Thyroid gland (tissue), 4 donors: ENCODE measurements around the gene SVIL. TPM values are rescaled to one million over a fixed set of nuclear protein-coding genes. Genes with fewer than 3 reads are reported as not detected.
"Not testable (repeated sequence)": the region's sequence is repeated elsewhere in the genome, so short reads cannot be mapped to it uniquely, and the experiment has no call there.

Experiments
- DNase-seq, 2 donors: peaks; one replicate each; pipeline ENCODE4 v3.0.0-alpha.2; 2019
- H3K27ac ChIP-seq, 3 donors: fragments of 200-600 bp; sonication (generic); 1 replicate in 2 of 3; 2 replicates in 1 of 3; pipeline ENCODE4 v1.5.1; 2016 to 2019; ENCODE audit warnings: mild to moderate bottlenecking in 1 of 3, moderate library complexity in 1 of 3
- H3K27me3 ChIP-seq: fragments of 200-600 bp; sonication (generic); one replicate; pipeline ENCODE4 v1.5.1; 2019
- H3K36me3 ChIP-seq, 2 donors: fragments of 200-600 bp; sonication (generic); one replicate each; pipeline ENCODE4 v1.5.1; 2016 to 2019
- H3K4me1 ChIP-seq, 2 donors: fragments of 200-600 bp; sonication (generic); one replicate each; pipeline ENCODE4 v1.5.1; 2017 to 2019
- H3K4me3 ChIP-seq, 3 donors: fragments of 200-600 bp; sonication (generic); replicated peaks in 1 of 3; 1 replicate in 2 of 3; 2 replicates in 1 of 3; pipeline ENCODE4 v1.5.1; 2016; ENCODE audit warnings: mild to moderate bottlenecking in 1 of 3
- H3K9me3 ChIP-seq: fragments of 200-600 bp; sonication (generic); one replicate; pipeline ENCODE4 v1.5.1; 2017
- POLR2A ChIP-seq, 2 donors: fragments of 450-650 bp; IDR thresholded peaks; one replicate each; pipeline ENCODE4 v1.6.1; 2017; ENCODE audit warnings: antibody characterized with exemption in 2 of 2, mild to moderate bottlenecking in 2 of 2, moderate library complexity in 1 of 2
- WGBS, 2 donors: methylation state at CpG; one replicate each; pipeline ENCODE4 v1.1.5; 2017; 5-methylcytosine and 5-hydroxymethylcytosine counted together
- intact Hi-C: fragments of 100-400 bp; cut with DNase I; formaldehyde crosslinking; loops from one replicate; pipeline ENCODE4 v1.15.1; 2023
- total RNA-seq, 4 donors: library from RNA; depleted of rRNA; stranded (reverse); fragments of >200 nt; gene quantifications; one replicate each; pipeline ENCODE4 v1.2.3, GENCODE V29; 2016
- TF ChIP-seq, protein P1 (sequence below), 6 experiments: fragments of 200-600 bp in 3 of 6; fragments of 450-650 bp in 3 of 6; sonication (generic) in 3 of 6; IDR thresholded peaks; one replicate each; pipeline ENCODE4 v1.5.1; 2016 to 2019; ENCODE audit warnings: antibody characterized with exemption in 6 of 6, mild to moderate bottlenecking in 2 of 6, inconsistent platforms in 1 of 6, moderate library complexity in 1 of 6

SVIL gene
- total RNA-seq, 4 donors from 2014 or later: 59.9 to 211 (median 134) TPM

DNA sequence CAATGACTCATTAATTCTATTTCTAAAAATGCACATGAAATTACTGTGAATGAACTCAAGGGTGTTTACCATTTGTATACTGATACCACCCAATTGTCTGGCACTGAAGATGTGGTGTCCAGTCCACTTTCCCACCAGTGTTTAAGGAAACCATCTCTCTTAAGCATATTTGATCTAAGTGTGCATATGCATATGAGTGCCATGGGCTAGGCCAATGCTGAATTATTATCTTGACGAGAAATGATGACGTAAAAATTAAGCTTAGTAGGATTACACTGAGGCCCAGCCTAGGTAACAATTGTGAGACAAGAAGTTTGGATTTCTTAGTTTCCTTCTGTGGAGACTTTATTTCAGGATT lies 59.7 kb downstream of the SVIL start:
- Histone ChIP-seq H3K9me3 (no peaks in the 10 kb centered on the region), H3K4me1 (no peaks in the 10 kb centered on the region), H3K27ac (no peak overlapping the region), H3K27me3 (no peaks in the 10 kb centered on the region), H3K36me3 (no peaks in the 10 kb centered on the region), H3K4me3 (no peak overlapping the region)
- TF ChIP-seq, protein P1, sequence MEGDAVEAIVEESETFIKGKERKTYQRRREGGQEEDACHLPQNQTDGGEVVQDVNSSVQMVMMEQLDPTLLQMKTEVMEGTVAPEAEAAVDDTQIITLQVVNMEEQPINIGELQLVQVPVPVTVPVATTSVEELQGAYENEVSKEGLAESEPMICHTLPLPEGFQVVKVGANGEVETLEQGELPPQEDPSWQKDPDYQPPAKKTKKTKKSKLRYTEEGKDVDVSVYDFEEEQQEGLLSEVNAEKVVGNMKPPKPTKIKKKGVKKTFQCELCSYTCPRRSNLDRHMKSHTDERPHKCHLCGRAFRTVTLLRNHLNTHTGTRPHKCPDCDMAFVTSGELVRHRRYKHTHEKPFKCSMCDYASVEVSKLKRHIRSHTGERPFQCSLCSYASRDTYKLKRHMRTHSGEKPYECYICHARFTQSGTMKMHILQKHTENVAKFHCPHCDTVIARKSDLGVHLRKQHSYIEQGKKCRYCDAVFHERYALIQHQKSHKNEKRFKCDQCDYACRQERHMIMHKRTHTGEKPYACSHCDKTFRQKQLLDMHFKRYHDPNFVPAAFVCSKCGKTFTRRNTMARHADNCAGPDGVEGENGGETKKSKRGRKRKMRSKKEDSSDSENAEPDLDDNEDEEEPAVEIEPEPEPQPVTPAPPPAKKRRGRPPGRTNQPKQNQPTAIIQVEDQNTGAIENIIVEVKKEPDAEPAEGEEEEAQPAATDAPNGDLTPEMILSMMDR (IDR thresholded peaks at IDR 0.05): no peak
- TF ChIP-seq POLR2A (IDR thresholded peaks at IDR 0.05): no peak
- no peak for DNase-seq
- intact Hi-C loops: no loop called here
- WGBS, 2 donors: 97 to 100% methylated on average over 2 of the region's 2 CpGs

DNA sequence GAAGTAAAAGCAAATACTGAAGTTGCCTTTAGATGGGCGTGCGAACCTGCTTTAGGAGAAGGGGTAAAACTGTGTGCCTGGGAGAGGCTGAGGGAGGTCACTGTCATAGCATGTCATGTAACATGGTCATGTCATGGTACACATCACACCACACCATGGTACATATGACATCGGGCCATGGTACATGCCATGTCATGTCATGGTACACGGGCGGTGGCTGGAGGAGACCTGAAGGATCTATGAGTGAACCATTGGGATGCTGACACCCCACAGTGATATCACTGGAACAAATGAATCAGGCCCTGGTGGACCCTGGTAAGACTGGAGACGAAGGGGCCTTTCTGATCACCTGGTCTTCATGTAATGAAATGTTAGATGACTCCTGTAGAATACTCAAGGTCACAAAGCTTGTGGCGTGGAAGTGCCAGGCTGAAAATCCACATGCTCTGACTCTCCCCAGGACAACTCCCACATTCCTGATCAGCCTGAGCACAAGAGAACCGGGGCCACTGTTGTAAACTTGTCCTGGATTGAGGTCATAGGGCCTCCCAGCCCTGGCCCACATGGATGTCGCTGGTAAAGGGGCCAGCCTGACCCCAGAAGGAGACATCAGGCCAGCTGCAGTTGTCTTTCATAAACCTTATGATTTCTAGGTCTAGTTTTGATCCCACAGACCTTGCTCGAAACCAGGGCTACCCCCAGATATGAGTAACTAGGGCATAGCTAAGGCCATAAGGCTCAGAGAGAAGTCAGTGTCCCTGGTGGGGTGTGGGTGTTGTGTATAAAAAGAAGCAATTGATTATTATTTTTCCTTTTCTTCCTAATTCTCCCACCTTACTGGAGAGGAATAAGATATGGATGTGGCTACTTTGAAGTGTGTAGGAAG lies 60.3 kb downstream of the SVIL start:
- DNase-seq, H3K36me3 ChIP-seq, H3K27me3 ChIP-seq, H3K27ac ChIP-seq, H3K9me3 ChIP-seq, intact Hi-C loops, H3K4me3 ChIP-seq, H3K4me1 ChIP-seq: not testable (repeated sequence)
- WGBS, 2 donors: 89 to 91% methylated on average over 10 of the region's 10 CpGs

DNA sequence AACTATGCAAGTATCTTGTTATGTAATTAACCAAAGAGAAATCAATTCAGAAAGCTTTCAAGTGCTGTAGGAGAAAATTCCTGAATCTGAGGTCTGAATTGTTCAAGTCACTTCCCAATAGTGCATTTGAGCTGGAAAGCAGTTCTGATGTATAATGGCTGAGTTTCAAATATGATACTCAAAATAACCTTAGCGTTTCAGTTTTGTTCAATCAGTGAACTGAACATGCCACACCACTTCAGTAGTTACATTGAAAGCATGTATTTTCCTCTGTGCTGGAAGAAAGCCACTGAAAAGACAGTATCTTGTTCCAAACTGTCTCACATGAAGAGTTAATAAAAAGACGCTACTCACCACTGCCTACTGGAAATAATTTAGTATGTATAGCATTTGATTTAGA lies 64.5 kb downstream of the SVIL start:
- H3K27me3 ChIP-seq, intact Hi-C loops, H3K4me1 ChIP-seq, H3K36me3 ChIP-seq, H3K27ac ChIP-seq, H3K4me3 ChIP-seq, DNase-seq, H3K9me3 ChIP-seq: not testable (repeated sequence)
- 33 to 35% methylated on average over 2 of the region's 2 CpGs for WGBS, 2 donors

DNA sequence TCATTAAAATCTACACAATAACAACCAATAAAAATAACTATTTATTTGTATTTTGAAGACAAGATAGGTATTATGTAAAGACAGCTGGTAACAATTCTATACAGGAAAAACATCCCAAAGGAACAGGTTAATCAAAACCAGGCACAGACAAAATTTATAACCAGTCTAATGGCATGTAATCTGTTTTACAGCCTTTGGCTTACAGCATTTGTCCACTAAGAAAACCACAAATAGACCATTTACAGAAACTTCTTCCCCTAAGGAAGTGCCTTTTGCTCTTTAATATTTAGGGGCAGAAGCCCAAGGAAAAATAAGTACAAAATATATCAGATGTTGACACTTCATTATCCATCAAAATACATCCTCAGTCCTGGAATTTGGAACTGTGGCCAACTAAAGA lies 65.0 kb downstream of the SVIL start:
- Histone ChIP-seq H3K4me1 (peaks cover 0 to 6% of the 10 kb centered on the region in 2 donors), H3K27me3 (no peaks in the 10 kb centered on the region), H3K27ac (no peak overlapping the region), H3K36me3 (no peaks in the 10 kb centered on the region), H3K9me3 (no peaks in the 10 kb centered on the region), H3K4me3 (no peak overlapping the region)
- intact Hi-C loops: no loop called here
- TF ChIP-seq, protein P1 (IDR thresholded peaks at IDR 0.05): no peak
- TF ChIP-seq POLR2A (IDR thresholded peaks at IDR 0.05): no peak
- no peak for DNase-seq

DNA sequence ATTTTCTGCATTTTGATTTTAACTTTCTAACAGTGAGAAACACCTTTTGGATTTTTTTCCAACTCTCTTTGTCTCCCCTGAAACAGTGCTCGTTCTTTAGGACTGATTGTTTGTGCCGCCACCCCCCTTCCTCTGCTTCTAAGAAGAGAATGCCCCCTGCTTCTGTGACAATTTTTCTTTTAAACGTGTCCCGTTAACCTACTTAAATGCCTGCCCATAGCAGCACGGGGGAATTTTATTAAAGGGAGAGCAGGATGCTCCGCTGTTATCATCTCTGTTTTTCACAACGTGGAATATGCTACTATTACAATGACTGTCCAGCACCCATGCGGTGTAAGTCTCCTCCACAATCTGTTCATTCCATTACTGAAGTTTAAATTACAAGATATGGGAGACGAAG lies 67.8 kb downstream of the SVIL start:
- 91 to 93% methylated on average over 9 of the region's 9 CpGs for WGBS, 2 donors
- Histone ChIP-seq H3K9me3 (no peaks in the 10 kb centered on the region), H3K27me3 (no peaks in the 10 kb centered on the region), H3K4me1 (peaks cover 0 to 6% of the 10 kb centered on the region in 2 donors), H3K4me3 (no peak overlapping the region), H3K36me3 (peaks cover 0 to 4% of the 10 kb centered on the region in 2 donors), H3K27ac (no peak overlapping the region)
- TF ChIP-seq, protein P1 (IDR thresholded peaks at IDR 0.05): no peak
- no peak for TF ChIP-seq POLR2A (IDR thresholded peaks at IDR 0.05)
- intact Hi-C loops: no loop called here
- no peak for DNase-seq

DNA sequence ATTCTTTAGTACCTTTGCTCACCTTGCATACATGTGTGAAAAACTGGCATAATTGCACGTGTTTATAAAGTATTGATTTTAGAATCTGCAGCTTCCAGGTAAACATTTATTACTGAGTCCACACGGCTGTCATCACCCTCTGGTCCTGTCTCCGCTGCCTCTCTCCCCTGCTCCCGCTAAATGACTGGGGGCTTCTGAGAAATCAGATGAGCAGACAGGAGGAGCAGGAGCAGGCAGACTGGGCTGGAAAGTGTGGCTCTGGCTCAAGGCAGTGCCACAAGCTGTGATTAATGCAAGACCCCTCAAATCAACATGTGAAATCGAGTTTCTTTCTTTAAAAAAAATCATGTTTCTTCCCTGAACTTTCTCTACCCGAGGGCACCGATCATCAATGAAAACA lies 68.6 kb downstream of the SVIL start:
- DNase-seq, H3K27me3 ChIP-seq, H3K36me3 ChIP-seq, H3K9me3 ChIP-seq, H3K4me1 ChIP-seq, H3K4me3 ChIP-seq, H3K27ac ChIP-seq, intact Hi-C loops: not testable (repeated sequence)
- 88 to 90% methylated on average over 7 of the region's 7 CpGs for WGBS, 2 donors
